Hepatocyte (in vitro differentiated cells): ENCODE data around the gene SNAPC3. TPM values are rescaled to one million over a fixed set of nuclear protein-coding genes. Genes with fewer than 3 reads are reported as not detected.
"Not testable (repeated sequence)": the region's sequence is repeated elsewhere in the genome, so short reads cannot be mapped to it uniquely, and the experiment has no call there.

Source experiments
- DNase-seq: peaks from one replicate; pipeline ENCODE4 v3.0.0-alpha.2; 2016; ENCODE audit warnings: low spot score
- H2AFZ ChIP-seq: fragments of 200-600 bp; sonication (generic); 2 replicates; pipeline ENCODE4 v1.6.0; 2016; ENCODE audit warnings: antibody characterized with exemption, mild to moderate bottlenecking
- H3K27ac ChIP-seq: fragments of 200-600 bp; sonication (generic); 2 replicates; pipeline ENCODE4 v1.5.1; 2016; ENCODE audit warnings: mild to moderate bottlenecking
- H3K27me3 ChIP-seq: fragments of 200-600 bp; sonication (generic); 2 replicates; pipeline ENCODE4 v1.6.1; 2016
- H3K36me3 ChIP-seq: fragments of 200-600 bp; sonication (generic); replicated peaks from 2 replicates; pipeline ENCODE4 v1.5.1; 2016; ENCODE audit warnings: low read depth; ENCODE audit not compliant: insufficient read depth
- H3K4me1 ChIP-seq: fragments of 200-600 bp; sonication (generic); 2 replicates; pipeline ENCODE4 v1.5.1; 2016; ENCODE audit warnings: mild to moderate bottlenecking, moderate library complexity; ENCODE audit not compliant: insufficient read depth
- H3K4me2 ChIP-seq: fragments of 200-600 bp; sonication (generic); 2 replicates; pipeline ENCODE4 v1.6.0; 2016
- H3K4me3 ChIP-seq: fragments of 200-600 bp; sonication (generic); 2 replicates; pipeline ENCODE4 v1.5.1; 2016; ENCODE audit warnings: mild to moderate bottlenecking
- H3K79me2 ChIP-seq: fragments of 200-600 bp; sonication (generic); 2 replicates; pipeline ENCODE4 v1.6.0; 2017; ENCODE audit warnings: mild to moderate bottlenecking
- H3K9me2 ChIP-seq: fragments of 200-600 bp; sonication (generic); replicated peaks from 2 replicates; pipeline ENCODE4 v1.6.0; 2017; ENCODE audit warnings: mild to moderate bottlenecking; ENCODE audit not compliant: insufficient read depth
- H3K9me3 ChIP-seq: fragments of 200-600 bp; sonication (generic); 2 replicates; pipeline ENCODE4 v1.5.1; 2016; ENCODE audit warnings: low read depth, mild to moderate bottlenecking
- H4K20me1 ChIP-seq: fragments of 200-600 bp; sonication (generic); 2 replicates; pipeline ENCODE4 v1.6.0; 2016; ENCODE audit warnings: mild to moderate bottlenecking; ENCODE audit not compliant: insufficient read depth, poor library complexity, severe bottlenecking
- EZH2 ChIP-seq: fragments of 200-600 bp; sonication (generic); IDR thresholded peaks from 2 replicates; pipeline ENCODE4 v1.6.1; 2016; ENCODE audit warnings: antibody characterized with exemption, mild to moderate bottlenecking, borderline replicate concordance
- EZH2phosphoT487 ChIP-seq: fragments of 200-600 bp; sonication (generic); IDR thresholded peaks from one replicate; pipeline ENCODE4 v1.6.1; 2018; ENCODE audit warnings: antibody characterized with exemption, mild to moderate bottlenecking, low read depth, moderate library complexity; ENCODE audit not compliant: unreplicated experiment, severe bottlenecking
- WGBS: methylation state at CpG from one replicate; pipeline ENCODE4 v1.1.6; 2016; ENCODE audit warnings: low lambda C conversion rate; ENCODE audit errors: missing lambda C conversion rate; 5-methylcytosine and 5-hydroxymethylcytosine counted together
- polyA plus RNA-seq: library from polyadenylated mRNA; unstranded; fragments of >200 nt; fragmentation: Nextera tagmentation; extraction: Ambion mirVana; gene quantifications from 2 replicates; pipeline ENCODE4 v1.2.1, GENCODE V29; 2016
- total RNA-seq: library from RNA; depleted of rRNA; stranded (reverse); fragments of >200 nt; gene quantifications from 2 replicates; pipeline ENCODE4 v1.2.3, GENCODE V29; 2014
- TF ChIP-seq, protein P1 (sequence below): fragments of 200-600 bp; sonication (generic); IDR thresholded peaks from 2 replicates; pipeline ENCODE4 v1.5.1; 2016; ENCODE audit warnings: antibody characterized with exemption, mild to moderate bottlenecking; ENCODE audit not compliant: poor library complexity

SNAPC3 gene
- total and polyA plus RNA-seq, 2 experiments from 2014 or later, result 21.2 to 34.1 TPM

DNA sequence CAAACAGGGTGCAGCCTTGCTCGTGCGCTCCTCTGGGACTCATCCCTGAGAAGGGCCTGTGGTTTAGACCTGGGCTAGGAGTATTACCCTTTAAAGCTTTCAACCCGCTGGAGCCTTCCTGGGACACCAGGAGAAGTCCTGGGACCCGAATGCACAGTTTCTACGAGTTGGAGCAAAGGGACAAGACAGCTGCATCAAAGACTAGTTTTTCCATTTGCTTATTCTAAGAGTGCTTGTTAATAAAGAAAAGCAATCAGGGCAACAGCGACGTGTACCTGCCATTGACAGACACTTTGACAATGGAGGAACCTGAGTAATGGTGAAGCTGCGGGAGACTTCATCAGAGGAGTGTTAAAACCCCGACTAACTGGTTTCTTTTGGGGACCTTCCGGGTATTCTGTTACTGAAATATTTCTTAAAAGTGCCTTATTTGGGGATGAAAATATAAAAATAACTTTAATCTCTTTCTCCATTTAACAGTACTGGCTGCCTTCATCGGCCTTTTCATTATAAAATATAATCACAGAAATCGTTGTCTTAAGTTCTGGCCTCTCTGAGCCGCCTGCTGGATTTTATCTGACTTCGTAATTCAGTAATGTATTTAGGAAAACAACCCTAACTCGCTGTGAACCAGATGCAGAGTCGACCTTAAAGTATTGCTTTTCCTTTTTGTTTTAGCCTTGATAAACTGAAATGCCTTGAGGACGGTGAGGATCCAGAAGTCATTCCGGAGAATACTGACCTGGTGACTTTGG is 732 bp downstream of the SNAPC3 start:
- Histone ChIP-seq H3K4me1 (peaks cover 3% of the 10 kb centered on the region), H3K4me2 (peak overlapping the region; percentile 76), H3K27ac (peak overlapping the region; percentile 78), H4K20me1 (no peaks in the 10 kb centered on the region), H3K9me2 (no peaks in the 10 kb centered on the region), H3K36me3 (no peaks in the 10 kb centered on the region), H3K9me3 (no peaks in the 10 kb centered on the region), H3K79me2 (peaks cover 56% of the 10 kb centered on the region), H3K27me3 (no peaks in the 10 kb centered on the region), H2AFZ (peak overlapping the region; percentile 83), H3K4me3 (peak overlapping the region; percentile 91)
- DNase-seq, result peak; percentile 32
- TF ChIP-seq, protein P1, sequence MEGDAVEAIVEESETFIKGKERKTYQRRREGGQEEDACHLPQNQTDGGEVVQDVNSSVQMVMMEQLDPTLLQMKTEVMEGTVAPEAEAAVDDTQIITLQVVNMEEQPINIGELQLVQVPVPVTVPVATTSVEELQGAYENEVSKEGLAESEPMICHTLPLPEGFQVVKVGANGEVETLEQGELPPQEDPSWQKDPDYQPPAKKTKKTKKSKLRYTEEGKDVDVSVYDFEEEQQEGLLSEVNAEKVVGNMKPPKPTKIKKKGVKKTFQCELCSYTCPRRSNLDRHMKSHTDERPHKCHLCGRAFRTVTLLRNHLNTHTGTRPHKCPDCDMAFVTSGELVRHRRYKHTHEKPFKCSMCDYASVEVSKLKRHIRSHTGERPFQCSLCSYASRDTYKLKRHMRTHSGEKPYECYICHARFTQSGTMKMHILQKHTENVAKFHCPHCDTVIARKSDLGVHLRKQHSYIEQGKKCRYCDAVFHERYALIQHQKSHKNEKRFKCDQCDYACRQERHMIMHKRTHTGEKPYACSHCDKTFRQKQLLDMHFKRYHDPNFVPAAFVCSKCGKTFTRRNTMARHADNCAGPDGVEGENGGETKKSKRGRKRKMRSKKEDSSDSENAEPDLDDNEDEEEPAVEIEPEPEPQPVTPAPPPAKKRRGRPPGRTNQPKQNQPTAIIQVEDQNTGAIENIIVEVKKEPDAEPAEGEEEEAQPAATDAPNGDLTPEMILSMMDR, result peak; percentile 37
- no peak for TF ChIP-seq EZH2
- 1% methylated on average over 18 of the region's 18 CpGs for WGBS

DNA sequence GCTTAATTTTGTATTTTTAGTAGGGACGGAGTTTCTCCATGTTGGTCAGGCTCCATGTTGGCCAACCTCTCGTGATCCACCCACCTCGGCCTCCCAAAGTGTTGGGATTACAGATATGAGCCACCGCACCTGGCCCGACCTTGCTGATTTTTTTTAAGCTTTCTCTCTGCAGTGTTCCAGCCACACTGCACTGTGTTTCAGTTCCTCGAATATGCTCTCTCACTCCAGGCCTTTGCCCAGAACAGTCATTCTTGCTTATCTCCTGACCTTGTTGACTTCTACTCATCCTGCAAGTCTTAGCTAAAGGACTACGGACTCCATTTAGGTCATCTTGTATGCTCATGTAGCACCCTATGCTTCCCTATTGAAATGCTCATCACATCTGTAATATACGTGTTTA is 3.3 kb downstream of the SNAPC3 start:
- H3K79me2 ChIP-seq, result peaks cover 79% of the 10 kb centered on the region
- 87% methylated on average over 8 of the region's 8 CpGs for WGBS
- H4K20me1 ChIP-seq, result no peaks in the 10 kb centered on the region
- no peak overlapping the region for H2AFZ ChIP-seq
- no peaks in the 10 kb centered on the region for H3K9me3 ChIP-seq
- TF ChIP-seq EZH2phosphoT487 (no peak), EZH2 (no peak)
- TF ChIP-seq, protein P1, result no peak
- no peaks in the 10 kb centered on the region for H3K9me2 ChIP-seq
- H3K4me2 ChIP-seq, result no peak overlapping the region
- H3K27me3 ChIP-seq, result no peaks in the 10 kb centered on the region
- no peak for DNase-seq
- H3K36me3 ChIP-seq, result no peaks in the 10 kb centered on the region
- H3K4me1 ChIP-seq, result peaks cover 10% of the 10 kb centered on the region
- no peak overlapping the region for H3K27ac ChIP-seq
- H3K4me3 ChIP-seq, result no peak overlapping the region

DNA sequence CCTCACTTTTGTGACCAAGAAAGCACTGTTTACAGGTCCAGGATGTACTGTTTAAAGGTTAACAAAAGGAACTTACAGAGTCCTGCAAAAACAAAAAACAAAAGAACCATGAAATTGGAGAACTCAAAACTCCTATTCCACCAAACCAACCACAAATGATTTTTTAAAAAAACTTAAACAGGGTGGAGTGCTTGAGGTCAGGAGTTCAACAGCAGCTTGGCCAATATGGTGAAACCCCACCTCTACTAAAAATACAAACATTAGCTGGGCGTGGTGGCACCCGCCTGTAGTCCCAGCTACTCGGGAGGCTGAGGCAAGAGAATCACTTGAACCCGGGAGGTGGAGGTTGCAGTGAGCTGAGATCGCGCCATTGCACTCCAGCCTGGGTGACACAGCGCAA is 5.0 kb downstream of the SNAPC3 start:
- H3K4me2 ChIP-seq, H2AFZ ChIP-seq, H3K27ac ChIP-seq, H3K4me3 ChIP-seq, H3K9me2 ChIP-seq, H4K20me1 ChIP-seq, H3K27me3 ChIP-seq, H3K9me3 ChIP-seq, H3K36me3 ChIP-seq, DNase-seq: not testable (repeated sequence)
- Histone ChIP-seq H3K4me1 (peaks cover 13% of the 10 kb centered on the region), H3K79me2 (peaks cover 94% of the 10 kb centered on the region)
- WGBS, result 97% methylated on average over 7 of the region's 7 CpGs

DNA sequence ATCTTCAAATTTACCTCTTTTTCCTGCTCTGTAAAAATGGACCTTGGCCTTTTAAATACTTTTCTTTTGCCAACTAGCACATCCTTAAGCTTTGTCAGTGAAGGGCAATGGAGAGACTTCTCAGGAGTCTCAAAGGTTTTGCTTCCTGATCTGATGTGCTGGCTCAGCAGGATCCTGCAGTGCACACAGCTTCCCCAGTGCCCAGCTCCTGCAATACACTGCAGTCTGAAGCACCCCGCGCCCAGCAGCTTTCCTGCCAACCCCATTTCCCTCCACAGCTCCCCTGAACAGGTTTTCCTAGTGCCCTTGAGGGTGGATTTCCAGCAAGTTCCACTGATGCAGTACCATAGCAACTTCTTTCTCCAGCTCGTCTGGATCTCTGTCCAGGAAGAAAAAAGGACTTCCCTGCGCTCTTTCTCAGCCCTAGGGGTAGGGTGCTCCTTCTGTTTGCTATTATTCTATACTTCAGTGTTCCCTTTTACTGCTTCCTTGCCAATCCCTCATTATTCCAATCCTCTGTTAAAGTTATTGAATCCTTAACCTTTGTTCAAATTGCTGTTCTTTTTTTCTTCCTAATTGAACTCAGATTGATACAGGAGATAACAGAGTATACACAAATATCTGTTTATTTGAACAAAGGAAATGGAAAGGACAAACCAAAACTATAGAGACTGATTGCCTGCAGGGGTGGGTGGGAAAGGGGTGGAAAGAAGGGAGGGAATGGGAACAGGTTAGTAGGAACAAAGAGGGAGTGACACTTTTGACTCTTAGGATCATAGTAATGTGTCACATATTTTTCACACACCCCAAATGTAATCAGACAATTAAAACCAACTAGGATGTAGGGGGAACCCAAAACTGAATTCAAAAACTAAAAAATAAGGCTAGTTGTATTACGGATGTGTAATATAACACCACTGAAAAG is 8.5 kb downstream of the SNAPC3 start:
- TF ChIP-seq EZH2phosphoT487 (no peak), EZH2 (no peak)
- TF ChIP-seq, protein P1, result no peak
- H3K79me2 ChIP-seq, result peaks cover 88% of the 10 kb centered on the region
- peak overlapping the region; percentile 15 for H3K27ac ChIP-seq
- no peaks in the 10 kb centered on the region for H3K9me2 ChIP-seq
- 63% methylated on average over 5 of the region's 5 CpGs for WGBS
- no peak overlapping the region for H3K4me3 ChIP-seq
- H4K20me1 ChIP-seq, result no peaks in the 10 kb centered on the region
- H3K4me2 ChIP-seq, result peak overlapping the region; percentile 28
- H3K36me3 ChIP-seq, result no peaks in the 10 kb centered on the region
- H3K9me3 ChIP-seq, result no peaks in the 10 kb centered on the region
- DNase-seq, result peak; percentile 42
- no peak overlapping the region for H2AFZ ChIP-seq
- H3K4me1 ChIP-seq, result peaks cover 10% of the 10 kb centered on the region
- H3K27me3 ChIP-seq, result no peaks in the 10 kb centered on the region
